CD4-positive, CD25-positive, alpha-beta regulatory T cell (primary cell): Measurements from ENCODE around the gene DBF4B. TPM values are rescaled to one million over a fixed set of nuclear protein-coding genes. Genes with fewer than 3 reads are reported as not detected.

Experiments used
- polyA plus RNA-seq, 4 donors: library from polyadenylated mRNA; unstranded; fragments of 300-500 nt; fragmentation: Illumina TruSeq; gene quantifications; one replicate each; pipeline ENCODE4 v1.2.3, GENCODE V29; 2021
- total RNA-seq: library from RNA; stranded (reverse); gene quantifications from one replicate; pipeline ENCODE4 v1.2.3, GENCODE V29; 2022

DBF4B gene
- total and polyA plus RNA-seq, 5 donors from 2014 or later: 0.25 to 5.0 (median 1.2) TPM

Other genes starting within 250 kb of the DBF4B start
- 87.7 TPM for gene GPATCH8, start 205.3 kb upstream of the DBF4B start, total RNA-seq
- 10 to 100 TPM; 24.0 to 34.3 (median 25.3) TPM for gene GPATCH8, start 205.3 kb upstream of the DBF4B start, polyA plus RNA-seq
- not detected for gene FZD2, start 151.2 kb upstream of the DBF4B start, total RNA-seq
- gene FZD2, start 151.2 kb upstream of the DBF4B start, polyA plus RNA-seq: not detected
- not detected for gene MEIOC, start 52.2 kb upstream of the DBF4B start, total RNA-seq
- under 1 TPM; 0.18 to 0.76 (median 0.35) TPM for gene MEIOC, start 52.2 kb upstream of the DBF4B start, polyA plus RNA-seq
- gene CCDC43, start 18.9 kb upstream of the DBF4B start, total RNA-seq: 20.3 TPM
- gene CCDC43, start 18.9 kb upstream of the DBF4B start, polyA plus RNA-seq: 10 to 100 TPM; 11.8 to 15.5 (median 14.3) TPM
- 0.35 TPM for gene ADAM11, start 50.3 kb downstream of the DBF4B start, total RNA-seq
- gene ADAM11, start 50.3 kb downstream of the DBF4B start, polyA plus RNA-seq: under 1 TPM in 2 of 4 donors, not detected in 2; 0.15 to 0.24 TPM
- gene GJC1, start 121.6 kb downstream of the DBF4B start, total RNA-seq: not detected
- not detected for gene GJC1, start 121.6 kb downstream of the DBF4B start, polyA plus RNA-seq
- gene HIGD1B, start 139.2 kb downstream of the DBF4B start, total RNA-seq: not detected
- not detected for gene HIGD1B, start 139.2 kb downstream of the DBF4B start, polyA plus RNA-seq
- gene EFTUD2, start 190.8 kb downstream of the DBF4B start, total RNA-seq: 111 TPM
- 10 to 100 TPM; 58.8 to 86.7 (median 73.5) TPM for gene EFTUD2, start 190.8 kb downstream of the DBF4B start, polyA plus RNA-seq
- not detected for gene GFAP, start 206.8 kb downstream of the DBF4B start, total RNA-seq
- gene GFAP, start 206.8 kb downstream of the DBF4B start, polyA plus RNA-seq: not detected
- 0.52 TPM for gene KIF18B, start 239.1 kb downstream of the DBF4B start, total RNA-seq
- under 1 TPM in 3 of 4 donors, not detected in 1; 0.19 to 0.60 (median 0.23) TPM for gene KIF18B, start 239.1 kb downstream of the DBF4B start, polyA plus RNA-seq